GM19372 (cell line): ENCODE measurements around the gene SPTLC1.
A peak's percentile ranks its signal among the peaks of the same experiment; 100 is the strongest.

Experiments used
- ATAC-seq: cut with Tn5 transposase; IDR thresholded peaks from one replicate; pipeline ENCODE4 v1.9.1; 2021; ENCODE audit warnings: mild to moderate bottlenecking, low read depth, moderate library complexity; ENCODE audit not compliant: unreplicated experiment

Gene SPTLC1

DNA sequence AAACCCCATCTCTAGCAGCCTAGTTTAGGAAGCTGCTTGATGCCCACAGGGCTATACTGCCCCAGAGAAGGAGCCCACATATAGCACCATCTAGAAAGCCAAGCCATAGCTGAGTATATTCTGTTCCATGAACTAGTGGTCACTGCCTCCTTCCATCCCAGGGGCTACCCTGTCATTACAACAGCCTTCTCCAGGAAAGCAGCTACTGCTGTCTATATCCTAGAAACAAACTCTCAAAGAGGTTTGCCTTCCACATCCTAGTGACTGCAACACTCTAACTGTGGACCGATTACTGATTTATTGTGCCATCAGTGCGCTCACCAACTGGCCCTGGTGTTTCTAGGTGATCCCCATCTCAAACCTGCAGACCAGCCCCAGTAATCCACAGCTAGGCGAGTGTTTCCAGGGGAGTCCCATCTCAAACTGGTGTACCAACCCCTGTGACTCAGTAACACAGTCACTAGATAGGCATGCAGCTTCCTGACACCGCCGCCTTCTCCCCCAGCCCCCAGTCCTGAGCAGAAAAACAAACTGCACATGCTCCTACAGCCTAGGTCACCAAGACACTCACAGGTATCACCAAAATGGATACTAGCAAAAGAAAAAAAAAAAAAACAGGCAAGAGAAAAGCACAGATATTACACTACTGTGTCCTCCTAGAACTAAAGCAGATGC lies 14.8 kb downstream of the SPTLC1 start:
- ATAC-seq = no peak

- peak; percentile 74 for ATAC-seq
Observed at GRCh38 chr9:92098638-92099037, 16.6 kb downstream of the SPTLC1 start.

DNA sequence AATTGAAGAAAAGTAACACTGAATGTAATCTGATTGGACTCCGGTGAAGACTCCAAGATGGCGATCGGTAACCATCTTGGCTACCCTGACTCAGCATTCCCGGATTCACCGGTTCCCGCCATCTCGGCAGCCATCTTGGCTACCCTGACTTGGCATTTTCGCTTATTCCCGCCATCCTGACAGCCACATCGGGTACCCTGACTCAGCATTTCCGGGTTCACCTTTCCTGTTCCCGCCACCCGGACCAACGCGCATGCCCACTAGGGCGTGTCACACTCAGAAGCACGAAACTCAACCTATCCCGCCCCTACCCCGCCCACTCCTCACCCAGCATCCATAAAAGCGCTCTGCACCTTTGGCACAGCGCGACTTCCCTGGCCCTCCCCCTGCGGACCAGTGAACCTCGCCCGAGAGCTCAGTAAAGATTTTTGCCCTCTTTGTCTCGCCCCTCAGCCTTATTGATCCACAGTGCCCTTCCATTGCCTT lies 17.2 kb downstream of the SPTLC1 start:
- ATAC-seq = peak; percentile 47

DNA sequence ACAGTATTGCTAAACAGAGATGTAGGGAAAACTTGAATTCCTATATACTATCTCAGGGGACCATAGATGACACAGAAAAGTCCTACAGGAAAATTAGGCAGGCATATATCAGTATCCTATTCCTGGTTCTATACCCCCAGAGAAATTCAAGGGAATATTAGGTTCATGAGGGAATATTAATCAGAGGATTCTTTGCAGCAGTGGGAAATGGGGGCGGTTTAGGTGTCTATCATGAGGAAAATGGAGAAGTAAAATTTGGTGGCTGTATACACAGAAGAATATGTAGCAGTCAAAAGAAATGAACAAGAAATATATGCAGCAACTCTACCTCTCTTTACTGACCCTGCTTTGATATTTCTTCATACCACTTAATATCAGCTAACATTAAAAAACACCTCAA lies 20.0 kb downstream of the SPTLC1 start:
- ATAC-seq = no peak

- ATAC-seq = no peak
Observed at GRCh38 chr9:92094655-92095054, 20.6 kb downstream of the SPTLC1 start.

GRCh38 chr9:92077888-92078287 lies 37.3 kb downstream of the SPTLC1 start:
- no peak for ATAC-seq

GRCh38 chr9:92071634-92072033 lies 43.6 kb downstream of the SPTLC1 start:
- no peak for ATAC-seq

DNA sequence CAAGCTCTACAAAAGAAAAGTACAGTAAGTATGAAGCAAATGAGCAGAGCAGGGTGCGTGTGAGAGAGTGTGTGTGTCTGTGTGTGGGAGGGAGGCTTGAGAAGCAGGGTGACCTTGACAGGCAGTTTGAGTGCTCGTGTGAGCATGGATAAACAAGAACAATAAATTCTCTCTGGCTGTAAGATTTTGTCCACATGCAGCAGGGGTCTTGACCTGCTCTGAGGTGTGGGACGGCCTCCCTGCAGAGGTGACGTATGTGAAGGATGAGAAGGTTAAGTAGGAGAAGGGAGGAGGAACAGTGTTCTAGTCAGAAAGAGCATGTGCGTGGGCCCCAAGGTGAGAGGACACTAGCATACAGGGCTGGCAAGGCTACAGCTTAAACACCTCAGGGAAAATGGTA lies 49.0 kb downstream of the SPTLC1 start:
- ATAC-seq = no peak

- ATAC-seq = no peak
Observed at GRCh38 chr9:92064711-92065110, 50.5 kb downstream of the SPTLC1 start.

GRCh38 chr9:92061184-92061583 lies 54.0 kb downstream of the SPTLC1 start:
- ATAC-seq = no peak

GRCh38 chr9:92059661-92060060 lies 55.6 kb downstream of the SPTLC1 start:
- no peak for ATAC-seq

GRCh38 chr9:92058723-92059444 lies 56.3 kb downstream of the SPTLC1 start:
- ATAC-seq = no peak

GRCh38 chr9:92058026-92058425 lies 57.2 kb downstream of the SPTLC1 start:
- ATAC-seq = no peak

GRCh38 chr9:92057226-92057625 lies 58.0 kb downstream of the SPTLC1 start:
- ATAC-seq = no peak

DNA sequence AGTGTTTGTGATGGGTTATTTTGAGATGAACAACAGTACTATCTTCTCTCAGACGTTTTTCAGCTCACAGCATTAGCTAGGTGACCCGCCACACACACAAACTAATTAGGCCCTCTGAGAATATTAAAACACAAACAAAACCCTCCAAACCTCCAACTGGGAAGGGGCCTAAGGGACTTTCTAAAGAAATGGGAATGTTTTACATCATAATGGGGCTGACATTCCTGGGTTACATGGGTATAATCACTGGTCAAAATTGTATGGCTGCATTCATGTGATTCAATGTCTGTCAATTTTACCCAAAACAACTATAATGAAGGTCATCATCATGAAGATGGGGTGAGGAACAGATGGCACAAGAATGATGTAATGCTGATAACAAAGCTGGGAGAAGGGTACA lies 59.6 kb downstream of the SPTLC1 start:
- no peak for ATAC-seq

DNA sequence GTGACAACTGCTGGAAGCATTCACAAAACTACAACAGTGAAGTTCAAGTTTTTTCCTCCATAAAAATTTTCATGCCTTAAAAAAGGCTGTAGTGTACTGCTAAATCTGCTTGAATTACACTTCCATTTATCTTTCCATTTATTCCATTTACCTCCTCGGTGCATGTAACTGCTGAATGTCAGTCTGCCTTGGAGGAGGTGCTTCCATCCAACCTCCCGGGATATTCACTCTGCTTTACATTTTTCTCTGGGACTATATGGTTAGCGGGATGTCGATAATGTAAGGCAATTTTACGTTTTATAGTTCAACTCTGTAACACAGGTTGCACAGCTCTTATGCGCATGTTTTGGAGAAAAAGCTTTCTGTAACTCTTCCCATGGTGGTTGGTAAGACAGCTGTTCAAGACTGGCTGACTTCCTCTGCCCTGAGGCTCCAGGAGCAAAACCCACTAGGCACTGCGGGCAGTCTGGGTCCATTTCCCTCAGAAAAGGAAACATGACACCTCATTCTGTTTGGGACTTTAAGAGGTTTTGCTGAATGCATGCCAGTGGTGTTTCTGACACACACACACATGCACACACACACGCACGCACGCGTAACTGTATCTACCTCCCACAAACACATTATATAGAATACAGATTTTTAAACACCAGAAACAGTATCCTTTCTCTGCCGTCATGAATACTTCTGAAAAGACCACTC lies 66.1 kb downstream of the SPTLC1 start:
- no peak for ATAC-seq

DNA sequence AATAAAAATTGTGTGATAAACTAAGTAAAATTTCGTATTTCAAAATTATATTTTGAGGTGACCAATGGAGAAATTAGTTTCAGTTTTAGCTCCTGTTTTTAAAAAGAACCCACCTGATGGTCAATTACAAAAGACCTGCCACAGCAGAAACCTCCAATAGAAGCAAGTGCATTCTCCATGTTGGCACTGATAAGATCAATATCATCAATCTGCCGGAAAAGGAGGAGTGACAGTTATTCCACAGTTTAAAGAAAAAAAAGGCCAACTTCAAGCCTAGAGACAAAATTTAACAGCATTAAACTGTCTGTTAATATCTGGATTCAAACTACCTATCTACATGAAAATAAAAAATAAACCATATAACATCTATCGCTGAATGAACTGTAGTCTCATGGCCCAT lies 67.7 kb downstream of the SPTLC1 start:
- no peak for ATAC-seq

DNA sequence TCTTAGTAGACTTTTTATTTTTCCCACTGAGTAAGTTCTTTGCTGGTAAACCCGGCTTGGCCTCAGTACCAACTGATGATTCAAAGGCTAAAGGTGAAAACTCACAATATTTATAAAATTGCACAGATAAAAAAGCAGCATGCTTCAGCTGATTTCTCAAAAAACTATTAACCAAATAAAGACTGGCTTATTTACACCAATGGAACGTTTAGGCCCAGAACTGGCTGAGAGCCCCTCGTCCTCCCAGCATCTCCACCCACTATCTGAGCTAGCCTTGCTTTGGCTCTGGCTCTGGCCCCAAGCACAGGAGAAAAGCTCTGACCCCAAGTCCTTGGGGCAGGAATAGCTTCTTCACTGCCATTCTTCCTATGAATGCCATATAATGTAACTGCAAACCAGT lies 68.5 kb downstream of the SPTLC1 start:
- no peak for ATAC-seq

DNA sequence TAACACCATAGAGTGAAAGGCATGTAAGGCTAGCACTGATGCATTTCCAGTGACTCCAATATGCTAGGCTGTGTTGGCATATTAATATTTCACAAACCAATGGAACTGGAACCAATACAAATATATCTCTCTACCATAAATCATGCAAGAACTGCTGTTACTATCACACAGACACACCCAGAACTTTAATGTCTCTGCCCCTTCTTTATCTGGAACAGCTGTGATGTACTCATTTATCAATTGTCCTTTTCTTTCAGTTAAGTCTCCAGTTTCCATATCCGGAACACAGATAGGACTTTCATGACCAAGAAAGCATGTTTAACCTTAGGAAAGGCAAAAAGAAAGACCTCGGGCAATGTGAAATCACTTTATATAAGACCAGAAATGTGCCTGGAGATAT lies 70.3 kb downstream of the SPTLC1 start:
- ATAC-seq = no peak

- no peak for ATAC-seq
Observed at GRCh38 chr9:92043002-92043401, 72.2 kb downstream of the SPTLC1 start.

- ATAC-seq = no peak
Observed at GRCh38 chr9:92042260-92042659, 73.0 kb downstream of the SPTLC1 start.

- no peak for ATAC-seq
Observed at GRCh38 chr9:92036756-92037155, 78.5 kb downstream of the SPTLC1 start.
